H7 (cell line): ENCODE data around the gene TBCD. TPM values are rescaled to one million over a fixed set of nuclear protein-coding genes. Genes with fewer than 3 reads are reported as not detected.
A peak's percentile ranks its signal among the peaks of the same experiment; 100 is the strongest.

ENCODE experiments used
- DNase-seq: peaks from one replicate; pipeline ENCODE4 v3.0.0; 2012
- H3K27me3 ChIP-seq: 2 replicates; pipeline ENCODE4 v1.6.0; 2011; ENCODE audit warnings: mild to moderate bottlenecking, low read length; ENCODE audit not compliant: control insufficient read depth, insufficient read depth
- H3K36me3 ChIP-seq: replicated peaks from 2 replicates; pipeline ENCODE4 v1.5.1; 2011; ENCODE audit warnings: low read length; ENCODE audit not compliant: control insufficient read depth, insufficient read depth
- H3K4me3 ChIP-seq: 2 replicates; pipeline ENCODE4 v1.5.1; 2011; ENCODE audit warnings: low read depth, mild to moderate bottlenecking, control low read depth, low read length, moderate library complexity; ENCODE audit not compliant: insufficient read depth
- total RNA-seq: library from RNA; depleted of rRNA; stranded (reverse); fragments of >200 nt; shearing (Covaris generic); gene quantifications from 2 replicates; pipeline ENCODE4 v1.2.3, GENCODE V29; 2014

The TBCD gene
- total RNA-seq, 1 experiment from 2014 or later = 74.1 TPM

DNA sequence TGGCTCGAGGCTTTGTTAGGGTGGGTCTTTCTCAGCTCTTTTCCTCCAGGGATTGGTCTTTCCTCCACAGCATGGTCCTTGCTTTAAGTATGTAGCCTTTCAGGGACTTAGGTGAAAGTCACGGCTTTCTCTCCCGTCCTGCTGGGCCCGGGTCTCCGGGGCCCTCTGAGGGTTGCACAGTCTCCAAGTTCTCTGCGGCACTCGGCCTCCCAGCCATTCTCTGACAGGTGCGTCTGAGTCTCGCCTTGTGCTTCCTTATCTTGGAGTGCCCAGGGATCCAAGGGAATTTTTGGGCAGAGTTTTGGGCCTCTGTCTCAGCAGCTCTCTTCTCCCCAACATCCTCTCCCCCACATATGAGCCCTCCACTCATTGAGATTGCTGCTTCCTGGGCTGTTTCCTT, 51.3 kb downstream of the TBCD start:
- no peak overlapping the region for H3K4me3 ChIP-seq
- peak; percentile 63 for DNase-seq
- no peaks in the 10 kb centered on the region for H3K27me3 ChIP-seq
- peaks cover 12% of the 10 kb centered on the region for H3K36me3 ChIP-seq

DNA sequence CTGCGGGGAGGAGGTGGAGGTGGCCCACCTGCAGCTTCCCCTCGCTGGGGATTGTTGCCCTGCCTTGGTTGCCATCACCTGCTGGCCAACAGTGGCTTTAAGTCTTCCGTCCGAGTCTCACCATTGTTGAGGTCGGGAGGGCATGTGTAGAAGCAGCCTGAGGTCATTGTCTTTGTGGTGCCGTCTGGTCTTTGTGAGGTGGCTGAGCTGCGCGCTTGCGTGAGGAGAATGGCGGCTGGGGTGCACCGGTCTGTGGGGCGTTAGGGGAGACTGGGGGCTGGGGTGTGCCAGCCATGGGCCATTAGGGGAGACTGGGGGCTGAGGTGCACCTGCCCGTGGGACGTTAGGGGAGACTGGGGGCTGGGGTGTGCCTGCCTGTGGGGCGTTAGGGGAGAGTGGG, 51.7 kb downstream of the TBCD start:
- peak; percentile 70 for DNase-seq
- H3K27me3 ChIP-seq = no peaks in the 10 kb centered on the region
- peaks cover 10% of the 10 kb centered on the region for H3K36me3 ChIP-seq
- H3K4me3 ChIP-seq = no peak overlapping the region

DNA sequence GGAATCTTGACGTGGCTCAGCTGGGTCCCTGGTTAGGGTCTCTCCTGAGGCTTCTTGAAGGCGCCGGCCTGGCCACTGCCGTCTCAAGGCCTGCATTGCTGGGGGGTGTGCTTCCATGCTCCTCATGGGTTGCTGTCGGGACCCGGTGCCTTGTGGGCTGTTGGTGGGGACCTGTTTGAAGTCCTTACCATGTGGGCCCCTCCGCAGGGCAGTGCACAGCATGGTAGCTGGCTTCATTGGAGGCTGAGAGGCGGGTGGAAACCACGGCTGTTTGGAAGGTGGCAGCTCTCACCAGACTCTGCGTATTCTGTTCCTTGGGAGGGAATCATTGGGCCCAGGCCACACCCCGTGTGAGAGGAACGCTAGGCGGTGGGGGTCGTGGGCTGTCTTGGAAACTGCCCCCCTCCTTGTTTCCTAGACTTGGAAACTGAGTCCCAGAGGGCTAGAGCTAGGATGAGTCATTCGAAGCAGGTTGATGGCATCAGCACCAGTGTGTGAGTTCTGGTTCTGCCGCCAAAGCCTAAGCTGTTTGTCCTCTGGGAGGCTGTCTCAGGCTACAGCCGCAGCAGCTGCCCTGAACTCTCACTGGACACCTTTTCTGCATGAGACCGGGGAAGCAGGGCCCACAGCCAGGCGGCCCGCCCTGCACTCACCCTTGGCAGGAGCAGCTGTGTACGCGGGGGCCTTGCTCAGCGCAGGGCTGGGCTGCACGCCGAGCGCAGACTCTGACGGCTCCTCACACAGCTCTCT, 52.8 kb downstream of the TBCD start:
- Histone ChIP-seq H3K27me3 (no peaks in the 10 kb centered on the region), H3K36me3 (peaks cover 10% of the 10 kb centered on the region), H3K4me3 (no peak overlapping the region)
- peak; percentile 51 for DNase-seq

DNA sequence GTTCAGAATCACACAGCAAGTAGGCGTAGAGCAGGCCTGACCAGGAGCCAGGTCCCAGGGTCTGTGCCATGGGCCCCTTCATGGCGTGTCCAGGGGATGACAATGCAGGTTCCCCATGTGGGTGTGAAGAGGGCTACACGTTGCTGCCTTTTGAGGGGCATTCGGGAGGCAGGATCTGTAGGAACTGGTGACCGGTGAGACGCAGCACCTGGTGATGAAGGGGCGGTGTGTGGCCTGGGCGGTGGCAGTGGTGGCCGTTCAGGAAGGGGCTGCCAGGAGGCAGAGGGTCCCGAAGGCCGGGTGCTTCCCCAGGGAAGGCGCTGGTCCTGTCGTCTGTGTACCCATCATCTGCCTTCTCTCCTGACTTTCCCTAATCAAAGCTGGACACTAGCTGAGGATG, 53.4 kb downstream of the TBCD start:
- Histone ChIP-seq H3K4me3 (no peak overlapping the region), H3K36me3 (peaks cover 12% of the 10 kb centered on the region), H3K27me3 (no peaks in the 10 kb centered on the region)
- DNase-seq = peak; percentile 46

DNA sequence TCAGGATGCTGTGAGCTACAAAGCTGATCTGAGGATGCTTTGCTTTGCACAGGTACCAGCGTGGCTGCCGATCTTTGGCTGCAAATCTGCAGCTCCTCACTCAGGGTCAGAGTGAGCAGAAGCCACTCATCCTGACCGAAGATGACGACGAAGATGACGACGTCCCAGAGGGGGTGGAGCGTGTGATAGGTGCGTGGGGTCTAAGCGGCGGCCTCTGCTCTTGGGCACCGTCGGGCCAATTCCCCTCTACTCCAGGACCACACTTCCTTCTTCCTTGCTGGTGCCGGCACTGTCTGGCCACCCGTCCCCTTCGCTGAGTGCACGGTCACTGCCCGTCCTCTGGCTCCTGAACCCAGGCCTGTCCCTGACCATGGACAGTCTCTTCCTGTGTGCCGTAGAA, 54.0 kb downstream of the TBCD start:
- peak; percentile 42 for DNase-seq
- Histone ChIP-seq H3K4me3 (no peak overlapping the region), H3K36me3 (peaks cover 15% of the 10 kb centered on the region), H3K27me3 (no peaks in the 10 kb centered on the region)

DNA sequence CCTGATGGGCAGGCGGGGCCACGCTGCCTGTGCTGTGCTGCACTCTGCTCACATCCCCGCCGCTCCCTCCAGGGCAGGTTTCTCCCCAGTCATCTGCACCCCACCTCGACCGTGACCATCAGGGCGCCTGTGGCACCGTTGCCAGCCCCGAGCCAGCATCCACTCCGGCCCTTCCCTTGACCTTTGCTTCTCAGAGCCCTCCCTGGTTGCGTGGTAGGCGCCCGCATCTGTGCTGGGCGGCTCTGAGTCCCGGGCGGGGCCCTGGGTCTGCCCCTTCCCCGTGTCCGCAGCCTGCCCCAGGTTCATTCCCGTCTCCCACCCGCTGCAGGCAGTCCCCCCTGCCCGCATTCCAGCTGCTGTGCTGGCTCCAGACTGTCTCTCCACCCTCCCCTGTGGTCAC, 54.8 kb downstream of the TBCD start:
- Histone ChIP-seq H3K27me3 (no peaks in the 10 kb centered on the region), H3K4me3 (no peak overlapping the region), H3K36me3 (peaks cover 18% of the 10 kb centered on the region)
- peak; percentile 63 for DNase-seq

DNA sequence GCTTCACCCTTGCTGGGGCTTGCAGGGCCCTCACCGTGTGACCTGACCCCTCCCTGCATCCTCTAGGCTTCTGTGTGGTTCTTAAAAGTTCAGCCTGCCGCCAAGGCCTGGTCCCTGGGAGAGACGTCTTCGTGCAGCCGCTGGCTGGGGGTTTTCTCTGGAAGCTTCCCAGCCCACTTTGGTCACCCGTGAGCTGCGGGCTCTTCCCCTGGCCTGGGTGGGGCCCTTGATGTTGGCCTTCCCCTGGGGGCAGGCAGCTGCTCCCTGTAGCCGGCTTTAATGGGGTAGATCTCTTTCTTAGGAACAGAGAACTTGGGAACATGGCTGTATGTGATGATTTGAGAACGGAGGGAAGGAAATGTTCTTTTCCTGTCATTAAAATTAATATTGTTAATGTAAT, 55.2 kb downstream of the TBCD start:
- no peak for DNase-seq
- H3K27me3 ChIP-seq = no peaks in the 10 kb centered on the region
- peaks cover 18% of the 10 kb centered on the region for H3K36me3 ChIP-seq
- no peak overlapping the region for H3K4me3 ChIP-seq

DNA sequence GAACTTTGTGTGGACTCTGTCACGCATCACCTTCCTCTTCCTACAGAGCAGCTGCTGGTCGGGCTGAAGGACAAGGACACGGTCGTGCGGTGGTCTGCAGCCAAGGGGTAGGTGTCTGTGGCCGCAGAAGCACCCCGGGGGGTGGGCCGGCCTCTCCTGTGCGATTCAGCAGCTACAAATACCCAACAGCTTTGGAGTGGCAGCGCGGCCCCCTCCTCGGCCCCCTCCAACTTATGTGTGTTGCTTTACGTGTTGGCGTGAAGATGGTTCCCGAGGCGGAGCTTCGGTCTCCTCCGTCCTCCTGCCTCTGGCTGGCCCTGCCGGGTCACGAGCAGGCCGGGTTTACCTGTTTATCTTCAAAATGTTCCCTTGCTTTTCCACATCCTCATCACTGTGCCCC, 55.7 kb downstream of the TBCD start:
- H3K4me3 ChIP-seq = no peak overlapping the region
- peaks cover 18% of the 10 kb centered on the region for H3K36me3 ChIP-seq
- no peaks in the 10 kb centered on the region for H3K27me3 ChIP-seq
- no peak for DNase-seq

DNA sequence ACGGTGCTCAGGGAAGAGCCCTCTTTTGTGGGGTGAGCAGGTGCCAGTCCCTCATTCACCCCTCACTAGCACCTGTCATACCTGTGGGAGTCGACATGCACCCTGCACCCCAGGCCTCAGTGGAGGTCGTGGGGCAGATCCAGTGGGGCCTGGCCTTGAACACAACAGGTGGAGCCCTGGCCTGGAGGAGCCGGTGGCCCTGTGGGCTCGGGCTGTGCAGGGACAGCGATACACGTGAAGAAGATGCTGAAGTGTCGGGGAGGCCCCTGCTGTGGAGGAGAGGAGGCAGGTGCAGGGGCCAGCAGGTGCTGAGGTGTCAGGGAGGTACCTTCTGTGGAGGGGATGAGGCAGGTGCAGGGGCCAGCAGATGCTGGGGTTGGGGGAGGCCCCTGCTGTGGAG, 56.1 kb downstream of the TBCD start:
- peak; percentile 54 for DNase-seq
- H3K4me3 ChIP-seq = no peak overlapping the region
- H3K27me3 ChIP-seq = no peaks in the 10 kb centered on the region
- H3K36me3 ChIP-seq = peaks cover 18% of the 10 kb centered on the region

DNA sequence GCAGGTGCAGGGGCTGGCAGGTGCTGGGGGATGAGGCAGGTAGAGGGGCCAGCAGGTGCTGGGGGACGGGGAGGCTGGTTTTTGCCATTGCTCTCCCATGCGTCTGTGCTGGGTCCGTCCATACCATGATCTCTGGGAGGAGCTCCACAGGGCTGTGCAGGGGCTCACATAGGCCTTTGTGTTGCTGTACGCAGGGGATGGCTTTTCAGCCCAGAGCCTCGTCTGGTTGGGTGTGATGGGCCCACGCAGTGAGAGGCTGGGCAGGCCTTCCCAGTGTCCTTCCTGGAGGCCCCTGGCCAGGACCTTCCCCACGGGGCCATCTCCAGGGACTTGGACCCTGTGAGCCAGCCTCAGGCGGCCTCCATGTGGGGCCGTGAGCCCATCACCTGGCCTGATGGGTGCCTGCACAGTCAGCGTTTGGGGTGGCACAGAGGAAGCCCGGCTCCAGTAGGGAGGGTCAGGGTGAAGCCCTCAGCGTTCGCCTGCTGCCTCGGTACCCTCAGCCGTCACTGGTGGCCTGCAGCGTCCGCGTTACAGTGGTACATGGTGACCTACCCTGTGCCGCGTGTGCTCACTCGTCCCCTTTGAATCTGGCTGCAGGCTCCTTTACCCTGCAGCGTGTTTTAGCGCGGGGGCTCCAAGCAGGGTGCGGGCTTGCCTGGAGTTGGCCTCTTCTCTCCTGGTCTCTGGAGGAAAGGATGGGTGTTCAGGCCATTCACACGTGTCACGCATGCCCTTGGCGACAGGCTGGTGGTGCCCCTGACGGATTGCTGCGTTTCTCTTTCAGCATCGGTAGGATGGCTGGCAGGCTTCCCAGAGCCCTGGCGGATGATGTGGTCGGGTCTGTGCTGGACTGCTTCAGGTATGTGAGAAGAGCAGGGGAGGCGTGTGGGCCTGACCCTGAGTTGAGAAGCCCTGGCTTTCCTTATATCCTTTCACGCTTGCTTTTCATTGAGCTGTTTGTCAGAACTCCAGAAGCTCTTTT, 57.3 kb downstream of the TBCD start:
- Histone ChIP-seq H3K36me3 (peaks cover 21% of the 10 kb centered on the region), H3K4me3 (no peak overlapping the region), H3K27me3 (no peaks in the 10 kb centered on the region)
- peak; percentile 53 for DNase-seq

DNA sequence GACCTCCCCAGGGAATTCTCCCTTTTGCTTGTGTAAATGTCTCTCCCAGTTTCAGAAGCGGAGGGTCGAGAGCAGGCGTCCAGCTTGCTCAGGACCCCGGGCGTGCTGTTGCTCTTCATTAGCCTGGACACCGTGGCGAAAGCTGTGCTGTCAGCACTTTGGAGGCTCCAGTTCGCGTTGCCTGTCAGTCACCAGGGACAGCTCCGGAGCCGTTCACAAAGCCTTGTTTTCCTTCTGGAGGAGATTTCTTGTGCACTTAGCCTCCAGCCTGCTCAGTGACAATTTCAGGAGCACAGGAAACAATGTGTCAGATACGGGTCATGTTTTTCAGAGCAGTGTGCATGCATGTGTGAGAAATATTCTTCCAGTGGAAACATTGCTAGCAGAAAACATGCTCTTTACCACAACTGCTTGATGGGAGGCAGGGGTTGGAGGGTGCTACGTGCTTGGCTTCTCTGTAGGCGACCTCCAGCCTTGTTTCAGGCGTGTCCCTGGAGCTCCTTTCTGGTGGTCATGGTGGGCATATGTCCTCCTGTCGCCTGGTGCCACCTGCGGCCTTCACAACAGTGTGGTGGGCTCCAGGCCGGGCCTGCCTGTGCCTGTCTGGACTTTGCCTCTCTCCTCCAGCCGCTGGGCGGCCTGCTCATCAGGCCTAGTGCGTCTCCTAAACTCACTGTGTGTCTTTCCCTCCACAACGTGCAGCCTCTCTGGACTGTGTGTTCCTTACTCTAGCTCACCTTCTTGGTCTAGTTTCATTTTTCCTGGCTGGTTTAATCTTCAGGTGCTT, 59.0 kb downstream of the TBCD start:
- Histone ChIP-seq H3K4me3 (no peak overlapping the region), H3K36me3 (peaks cover 29% of the 10 kb centered on the region), H3K27me3 (no peaks in the 10 kb centered on the region)
- DNase-seq = peak; percentile 31

DNA sequence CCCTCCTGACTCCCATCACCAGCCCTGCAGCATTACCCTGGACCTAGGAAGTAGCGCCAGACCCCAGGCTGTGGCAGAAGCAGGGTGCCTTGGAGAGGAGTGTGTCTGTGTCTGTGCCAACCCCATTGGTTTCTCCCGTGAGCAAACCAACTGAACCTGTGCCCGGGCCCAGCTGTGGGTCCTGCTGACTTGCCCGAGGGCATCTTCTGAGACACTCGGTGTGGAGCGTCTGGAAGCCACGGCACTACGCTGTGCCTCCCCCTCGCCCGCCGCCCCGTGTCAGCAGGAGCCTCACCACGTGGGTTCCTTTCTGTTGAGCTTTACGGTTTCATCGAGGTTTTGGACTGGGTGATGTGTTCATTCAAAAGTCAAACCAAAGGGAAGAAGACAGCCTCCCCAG, 60.2 kb downstream of the TBCD start:
- DNase-seq = peak; percentile 36
- no peak overlapping the region for H3K4me3 ChIP-seq
- no peaks in the 10 kb centered on the region for H3K27me3 ChIP-seq
- H3K36me3 ChIP-seq = peaks cover 29% of the 10 kb centered on the region

DNA sequence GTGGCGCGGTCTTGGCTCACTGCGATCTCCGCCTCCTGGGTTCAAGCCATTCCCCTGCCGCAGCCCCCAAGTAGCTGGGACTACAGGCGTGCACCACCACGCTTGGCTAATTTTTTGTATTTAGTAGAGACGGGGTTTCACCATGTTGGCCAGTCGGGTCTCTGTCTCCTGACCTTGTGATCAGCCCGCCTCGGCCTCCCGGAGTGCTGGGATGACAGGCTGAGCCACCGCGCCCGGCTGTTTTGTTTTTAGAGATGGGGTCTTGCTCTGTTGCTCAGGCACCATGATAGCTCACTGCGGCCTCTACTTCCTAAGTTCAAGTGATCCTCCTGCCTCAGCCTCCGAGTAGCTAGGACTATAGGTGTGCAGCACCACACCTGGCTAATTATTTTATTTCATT, 60.7 kb downstream of the TBCD start:
- peaks cover 30% of the 10 kb centered on the region for H3K36me3 ChIP-seq
- H3K4me3 ChIP-seq = no peak overlapping the region

DNA sequence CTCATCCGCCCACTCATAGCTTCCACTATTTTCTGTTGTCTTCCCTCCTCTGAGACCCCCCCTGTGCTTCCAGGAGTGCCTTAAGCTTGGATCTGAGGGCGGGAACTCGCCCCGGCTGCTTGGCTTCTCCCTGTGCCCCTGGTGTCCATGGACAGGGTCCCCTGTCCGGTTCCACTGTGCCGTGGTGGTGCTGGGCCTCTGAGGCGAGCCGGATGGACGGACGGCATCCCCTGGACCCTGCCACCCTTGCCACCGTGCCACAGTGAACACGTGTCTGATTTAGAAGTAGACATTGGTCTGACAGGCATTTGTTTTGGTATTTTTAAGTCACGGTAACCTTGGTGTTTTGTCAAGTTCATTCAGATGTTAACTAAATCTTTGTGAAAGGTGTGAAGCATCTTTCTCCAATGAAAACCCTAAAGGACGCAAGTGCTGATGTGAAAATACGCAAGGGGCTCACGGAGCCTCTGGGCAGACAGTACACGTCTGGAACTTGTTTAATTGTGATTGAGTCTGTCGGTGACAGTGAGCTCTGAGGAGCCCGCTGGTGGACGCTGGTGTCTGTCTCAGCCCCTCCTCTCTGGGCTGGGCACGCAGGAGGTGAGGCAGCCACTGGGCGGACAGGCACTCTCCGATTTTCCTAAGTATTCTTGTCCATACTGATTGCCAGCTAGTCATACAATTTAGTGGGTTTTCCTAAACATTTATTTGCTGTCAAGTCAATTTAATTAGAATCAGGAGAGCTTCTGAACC, 61.6 kb downstream of the TBCD start:
- Histone ChIP-seq H3K36me3 (peaks cover 36% of the 10 kb centered on the region), H3K27me3 (no peaks in the 10 kb centered on the region), H3K4me3 (no peak overlapping the region)
- peak; percentile 39 for DNase-seq

More for the DNA sequence above, 60.7 kb downstream of the TBCD start:
- H3K27me3 ChIP-seq = no peaks in the 10 kb centered on the region
- DNase-seq = no peak
